HG03097 (cell line): ENCODE data around the gene DIDO1.
"Not testable (repeated sequence)": the region's sequence is repeated elsewhere in the genome, so short reads cannot be mapped to it uniquely, and the experiment has no call there.

Source experiments
- ATAC-seq: cut with Tn5 transposase; IDR thresholded peaks from one replicate; pipeline ENCODE4 v1.9.1; 2021; ENCODE audit not compliant: unreplicated experiment, low FRiP score

DIDO1 gene

GRCh38 chr20:62933966-62934365 is 7.7 kb upstream of the DIDO1 start:
- no peak for ATAC-seq

GRCh38 chr20:62931464-62931863 is 5.2 kb upstream of the DIDO1 start:
- ATAC-seq = no peak

GRCh38 chr20:62929051-62929538 is 2.8 kb upstream of the DIDO1 start:
- ATAC-seq = no peak

- no peak for ATAC-seq
Measured at GRCh38 chr20:62928246-62928939, 2.1 kb upstream of the DIDO1 start.

- ATAC-seq = no peak
Measured at GRCh38 chr20:62927128-62927705, 912 bp upstream of the DIDO1 start.

- ATAC-seq = no peak
Measured at GRCh38 chr20:62925420-62926228, 681 bp downstream of the DIDO1 start.

- no peak for ATAC-seq
Measured at GRCh38 chr20:62925076-62925419, 1.3 kb downstream of the DIDO1 start.

- no peak for ATAC-seq
Measured at GRCh38 chr20:62924442-62925075, 1.7 kb downstream of the DIDO1 start.

GRCh38 chr20:62923669-62924441 is 2.5 kb downstream of the DIDO1 start:
- no peak for ATAC-seq

- ATAC-seq = not testable (repeated sequence)
Measured at GRCh38 chr20:62923059-62923668, 3.1 kb downstream of the DIDO1 start.

- ATAC-seq = no peak
Measured at GRCh38 chr20:62922451-62922921, 3.8 kb downstream of the DIDO1 start.

GRCh38 chr20:62921119-62921687 is 5.1 kb downstream of the DIDO1 start:
- no peak for ATAC-seq

- ATAC-seq = no peak
Measured at GRCh38 chr20:62920039-62920645, 6.2 kb downstream of the DIDO1 start.

GRCh38 chr20:62918831-62919230 is 7.5 kb downstream of the DIDO1 start:
- no peak for ATAC-seq

- ATAC-seq = no peak
Measured at GRCh38 chr20:62918147-62918546, 8.2 kb downstream of the DIDO1 start.

- no peak for ATAC-seq
Measured at GRCh38 chr20:62917720-62918119, 8.6 kb downstream of the DIDO1 start.

GRCh38 chr20:62916703-62917476 is 9.4 kb downstream of the DIDO1 start:
- no peak for ATAC-seq

- no peak for ATAC-seq
Measured at GRCh38 chr20:62914970-62915457, 11.3 kb downstream of the DIDO1 start.
